Fibroblast of pulmonary artery (primary cell): Measurements from ENCODE around the gene CNTNAP4.

Experiments used
- DNase-seq: peaks from one replicate; pipeline ENCODE4 v3.0.0-alpha.2; 2010; ENCODE audit warnings: low read depth
- H3K4me3 ChIP-seq: replicated peaks from 2 replicates; pipeline ENCODE4 v1.5.1; 2011; ENCODE audit warnings: low read depth, mild to moderate bottlenecking, control low read depth, low read length, moderate library complexity
- CTCF ChIP-seq: IDR thresholded peaks from 2 replicates; pipeline ENCODE4 v1.5.1; 2011; ENCODE audit warnings: mild to moderate bottlenecking, control low read depth, low read length, inconsistent platforms; ENCODE audit errors: missing control alignments

The CNTNAP4 gene

GRCh38 chr16:76278980-76279379 is 1.8 kb downstream of the CNTNAP4 start:
- DNase-seq = peak; percentile 80
- TF ChIP-seq CTCF = peak; percentile 54
- H3K4me3 ChIP-seq = no peak overlapping the region

GRCh38 chr16:76280421-76281215 is 3.4 kb downstream of the CNTNAP4 start:
- TF ChIP-seq CTCF = no peak
- no peak overlapping the region for H3K4me3 ChIP-seq
- DNase-seq = no peak

GRCh38 chr16:76287466-76287865 is 10.3 kb downstream of the CNTNAP4 start:
- no peak for TF ChIP-seq CTCF
- DNase-seq = no peak
- H3K4me3 ChIP-seq = no peak overlapping the region

- no peak overlapping the region for H3K4me3 ChIP-seq
- DNase-seq = no peak
- no peak for TF ChIP-seq CTCF
These were observed 15.0 kb downstream of the CNTNAP4 start for GRCh38 chr16:76292218-76292617.

GRCh38 chr16:76293980-76294379 is 16.8 kb downstream of the CNTNAP4 start:
- no peak for TF ChIP-seq CTCF

GRCh38 chr16:76294396-76295214 is 17.4 kb downstream of the CNTNAP4 start:
- TF ChIP-seq CTCF = no peak
- DNase-seq = no peak
- no peak overlapping the region for H3K4me3 ChIP-seq

More at GRCh38 chr16:76293980-76294379, 16.8 kb downstream of the CNTNAP4 start:
- H3K4me3 ChIP-seq = no peak overlapping the region
- DNase-seq = no peak

GRCh38 chr16:76297941-76298340 is 20.7 kb downstream of the CNTNAP4 start:
- TF ChIP-seq CTCF = no peak

More at GRCh38 chr16:76297941-76298340, 20.7 kb downstream of the CNTNAP4 start:
- no peak overlapping the region for H3K4me3 ChIP-seq
- DNase-seq = no peak
